Right kidney (tissue), 1 donor: ENCODE measurements around the gene UBE2J2.
A peak's percentile ranks its signal among the peaks of the same experiment; 100 is the strongest.
"Not testable (repeated sequence)": the region's sequence is repeated elsewhere in the genome, so short reads cannot be mapped to it uniquely, and the experiment has no call there.

Experiments
- DNase-seq: peaks from one replicate; pipeline ENCODE4 v3.0.0-alpha.2; 2016

UBE2J2 gene

GRCh38 chr1:1256956-1257871 lies 16.4 kb downstream of the UBE2J2 start:
- DNase-seq = no peak

- no peak for DNase-seq
Measured at GRCh38 chr1:1255611-1256010, 18.0 kb downstream of the UBE2J2 start.

- no peak for DNase-seq
Measured at GRCh38 chr1:1255078-1255477, 18.6 kb downstream of the UBE2J2 start.

GRCh38 chr1:1254667-1254998 lies 19.0 kb downstream of the UBE2J2 start:
- DNase-seq = no peak

GRCh38 chr1:1253972-1254666 lies 19.5 kb downstream of the UBE2J2 start:
- no peak for DNase-seq

- no peak for DNase-seq
Measured at GRCh38 chr1:1253314-1253713, 20.3 kb downstream of the UBE2J2 start.

- no peak for DNase-seq
Measured at GRCh38 chr1:1250786-1251284, 22.8 kb downstream of the UBE2J2 start.

GRCh38 chr1:1248009-1248913 lies 25.4 kb downstream of the UBE2J2 start:
- not testable (repeated sequence) for DNase-seq

- peak; percentile 36 for DNase-seq
Measured at GRCh38 chr1:1247341-1247913, 26.2 kb downstream of the UBE2J2 start.

- peak; percentile 40 for DNase-seq
Measured at GRCh38 chr1:1246577-1247340, 26.9 kb downstream of the UBE2J2 start, which contains the start of gene C1QTNF12. Gene C1QTNF12, minus strand, starts transcription at chr1:1246722. Its CDS starts 32 bp downstream, at chr1:1246690.

GRCh38 chr1:1245817-1246576 lies 27.7 kb downstream of the UBE2J2 start:
- peak; percentile 65 for DNase-seq

- DNase-seq = no peak
Measured at GRCh38 chr1:1245178-1245816, 28.4 kb downstream of the UBE2J2 start.

GRCh38 chr1:1244192-1244811 lies 29.4 kb downstream of the UBE2J2 start:
- peak; percentile 67 for DNase-seq

- no peak for DNase-seq
Measured at GRCh38 chr1:1243807-1244191, 29.9 kb downstream of the UBE2J2 start.

GRCh38 chr1:1243266-1243660 lies 30.4 kb downstream of the UBE2J2 start:
- no peak for DNase-seq

- peak; percentile 32 for DNase-seq
Measured at GRCh38 chr1:1242461-1243265, 31.0 kb downstream of the UBE2J2 start.

GRCh38 chr1:1241588-1242219 lies 31.9 kb downstream of the UBE2J2 start:
- DNase-seq = peak; percentile 28
